Osteoblast (primary cell): ENCODE data around the gene PTBP3. TPM values are rescaled to one million over a fixed set of nuclear protein-coding genes. Genes with fewer than 3 reads are reported as not detected.
A peak's percentile ranks its signal among the peaks of the same experiment; 100 is the strongest.

Source experiments
- DNase-seq: peaks from one replicate; pipeline ENCODE4 v3.0.0; 2011; ENCODE audit warnings: low spot score, mixed read lengths; ENCODE audit not compliant: insufficient read length; ENCODE audit errors: missing footprints
- H2AFZ ChIP-seq: 2 replicates; pipeline ENCODE4 v1.6.0; 2011; ENCODE audit warnings: mild to moderate bottlenecking, low read length
- H3K27ac ChIP-seq: 2 replicates; pipeline ENCODE4 v1.5.1; 2011; ENCODE audit warnings: mild to moderate bottlenecking, low read depth, low read length, moderate library complexity
- H3K27me3 ChIP-seq: 2 replicates; pipeline ENCODE4 v1.6.0; 2012; ENCODE audit warnings: mild to moderate bottlenecking, control low read depth, inconsistent platforms, low read length, moderate library complexity; ENCODE audit not compliant: insufficient read depth
- H3K36me3 ChIP-seq: 2 replicates; pipeline ENCODE4 v1.5.1; 2011; ENCODE audit warnings: mild to moderate bottlenecking, low read length, control low read depth, moderate library complexity; ENCODE audit not compliant: insufficient read depth
- H3K4me1 ChIP-seq: 2 replicates; pipeline ENCODE4 v1.5.1; 2011; ENCODE audit warnings: mild to moderate bottlenecking, low read length, control low read depth, moderate library complexity; ENCODE audit not compliant: insufficient read depth
- H3K4me2 ChIP-seq: 2 replicates; pipeline ENCODE4 v1.6.0; 2011; ENCODE audit warnings: mild to moderate bottlenecking, low read length; ENCODE audit not compliant: insufficient read depth
- H3K4me3 ChIP-seq: fragments of 200-600 bp; sonication (generic); 3 replicates; pipeline ENCODE4 v1.5.1; 2012; ENCODE audit warnings: mild to moderate bottlenecking, low read length, inconsistent platforms; ENCODE audit not compliant: insufficient read depth
- H3K79me2 ChIP-seq: 2 replicates; pipeline ENCODE4 v1.6.0; 2012; ENCODE audit warnings: mild to moderate bottlenecking, low read length, control low read depth, inconsistent platforms; ENCODE audit not compliant: insufficient read depth
- H3K9me3 ChIP-seq: 2 replicates; pipeline ENCODE4 v1.5.1; 2011; ENCODE audit warnings: low read depth, low read length, control low read depth
- H4K20me1 ChIP-seq: 2 replicates; pipeline ENCODE4 v1.6.0; 2012; ENCODE audit warnings: mild to moderate bottlenecking, low read length, control low read depth; ENCODE audit not compliant: insufficient read depth
- CTCF ChIP-seq: IDR thresholded peaks from 2 replicates; pipeline ENCODE4 v1.5.1; 2011; ENCODE audit warnings: mild to moderate bottlenecking, low read depth, low read length, moderate library complexity; ENCODE audit errors: extremely low read depth
- total RNA-seq: library from RNA; depleted of rRNA; stranded (reverse); fragments of >200 nt; gene quantifications from 2 replicates; pipeline ENCODE4 v1.2.3, GENCODE V29; 2012

PTBP3 gene
- total RNA-seq, 1 donor, result 42.0 TPM

- Histone ChIP-seq H3K27me3 (no peaks in the 10 kb centered on the region), H4K20me1 (peaks cover 33% of the 10 kb centered on the region), H3K4me2 (no peak overlapping the region), H3K4me3 (no peak overlapping the region), H3K79me2 (peaks cover 97% of the 10 kb centered on the region), H2AFZ (no peak overlapping the region), H3K4me1 (peaks cover 15% of the 10 kb centered on the region), H3K36me3 (no peaks in the 10 kb centered on the region), H3K9me3 (no peaks in the 10 kb centered on the region), H3K27ac (no peak overlapping the region)
- no peak for TF ChIP-seq CTCF
- DNase-seq, result no peak
Measured at GRCh38 chr9:112301420-112301819, 32.0 kb downstream of the PTBP3 start.

GRCh38 chr9:112299514-112299913 is 33.9 kb downstream of the PTBP3 start:
- peak; percentile 82 for DNase-seq
- Histone ChIP-seq H3K36me3 (no peaks in the 10 kb centered on the region), H3K27me3 (no peaks in the 10 kb centered on the region), H3K27ac (peak overlapping the region; percentile 40), H2AFZ (no peak overlapping the region), H3K4me3 (no peak overlapping the region), H4K20me1 (peaks cover 26% of the 10 kb centered on the region), H3K4me2 (peak overlapping the region; percentile 37), H3K79me2 (peaks cover 97% of the 10 kb centered on the region), H3K9me3 (no peaks in the 10 kb centered on the region), H3K4me1 (peaks cover 15% of the 10 kb centered on the region)
- TF ChIP-seq CTCF, result no peak

GRCh38 chr9:112296929-112297328 is 36.5 kb downstream of the PTBP3 start:
- H2AFZ ChIP-seq, result no peak overlapping the region
- no peak overlapping the region for H3K4me3 ChIP-seq
- peaks cover 15% of the 10 kb centered on the region for H3K4me1 ChIP-seq
- peaks cover 97% of the 10 kb centered on the region for H3K79me2 ChIP-seq
- no peak for TF ChIP-seq CTCF
- no peak for DNase-seq
- H4K20me1 ChIP-seq, result peaks cover 24% of the 10 kb centered on the region
- H3K27ac ChIP-seq, result no peak overlapping the region
- no peak overlapping the region for H3K4me2 ChIP-seq
- H3K9me3 ChIP-seq, result no peaks in the 10 kb centered on the region
- H3K36me3 ChIP-seq, result peaks cover 13% of the 10 kb centered on the region
- no peaks in the 10 kb centered on the region for H3K27me3 ChIP-seq

- Histone ChIP-seq H3K9me3 (no peaks in the 10 kb centered on the region), H4K20me1 (peaks cover 22% of the 10 kb centered on the region), H3K4me2 (no peak overlapping the region), H3K27ac (no peak overlapping the region), H3K4me1 (peaks cover 14% of the 10 kb centered on the region), H2AFZ (no peak overlapping the region), H3K79me2 (peaks cover 96% of the 10 kb centered on the region), H3K36me3 (peaks cover 13% of the 10 kb centered on the region), H3K27me3 (no peaks in the 10 kb centered on the region), H3K4me3 (no peak overlapping the region)
- DNase-seq, result peak; percentile 3
- no peak for TF ChIP-seq CTCF
Measured at GRCh38 chr9:112295174-112295573, 38.2 kb downstream of the PTBP3 start.
